Measurements from ENCODE around the gene REELD1. TPM values are rescaled to one million over a fixed set of nuclear protein-coding genes. Genes with fewer than 3 reads are reported as not detected.

REELD1 gene
- total RNA-seq, 4 donors from 2014 or later: 0.27 to 1.4 TPM; not detected in 2

DNA sequence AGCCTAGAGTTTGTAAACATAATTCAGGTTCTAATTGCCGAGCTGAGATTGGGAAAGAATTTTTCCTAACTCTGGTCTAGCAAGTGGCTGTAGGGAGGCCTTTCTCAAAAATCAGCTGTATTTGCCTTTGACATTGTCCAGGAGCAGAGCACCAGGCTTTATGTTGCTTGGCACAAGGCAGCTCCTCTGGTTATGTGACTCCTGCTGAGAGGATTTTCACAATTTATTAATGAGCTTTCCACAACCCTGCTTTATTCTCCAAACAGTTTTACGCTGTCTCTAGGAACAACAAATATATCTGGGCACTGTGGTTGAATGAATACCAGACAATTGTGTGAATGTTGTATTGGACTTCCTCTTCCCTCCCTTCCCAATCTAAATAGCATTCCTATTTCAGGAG, 23.9 kb upstream of the REELD1 start:
- peak overlapping the region in 1 of 4 donors; percentile 16 for H3K27ac ChIP-seq
- peaks cover 0 to 33% (median 6%) of the 10 kb centered on the region in 4 donors for H3K36me3 ChIP-seq
- H3K27me3 ChIP-seq: no peaks in the 10 kb centered on the region
- TF ChIP-seq, protein P1, sequence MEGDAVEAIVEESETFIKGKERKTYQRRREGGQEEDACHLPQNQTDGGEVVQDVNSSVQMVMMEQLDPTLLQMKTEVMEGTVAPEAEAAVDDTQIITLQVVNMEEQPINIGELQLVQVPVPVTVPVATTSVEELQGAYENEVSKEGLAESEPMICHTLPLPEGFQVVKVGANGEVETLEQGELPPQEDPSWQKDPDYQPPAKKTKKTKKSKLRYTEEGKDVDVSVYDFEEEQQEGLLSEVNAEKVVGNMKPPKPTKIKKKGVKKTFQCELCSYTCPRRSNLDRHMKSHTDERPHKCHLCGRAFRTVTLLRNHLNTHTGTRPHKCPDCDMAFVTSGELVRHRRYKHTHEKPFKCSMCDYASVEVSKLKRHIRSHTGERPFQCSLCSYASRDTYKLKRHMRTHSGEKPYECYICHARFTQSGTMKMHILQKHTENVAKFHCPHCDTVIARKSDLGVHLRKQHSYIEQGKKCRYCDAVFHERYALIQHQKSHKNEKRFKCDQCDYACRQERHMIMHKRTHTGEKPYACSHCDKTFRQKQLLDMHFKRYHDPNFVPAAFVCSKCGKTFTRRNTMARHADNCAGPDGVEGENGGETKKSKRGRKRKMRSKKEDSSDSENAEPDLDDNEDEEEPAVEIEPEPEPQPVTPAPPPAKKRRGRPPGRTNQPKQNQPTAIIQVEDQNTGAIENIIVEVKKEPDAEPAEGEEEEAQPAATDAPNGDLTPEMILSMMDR (IDR thresholded peaks at IDR 0.05): no peak
- TF ChIP-seq POLR2AphosphoS5 (IDR thresholded peaks at IDR 0.05) (no peak), POLR2A (IDR thresholded peaks at IDR 0.05) (no peak), EP300 (IDR thresholded peaks at IDR 0.05; ENCODE audit: low read depth) (no peak)
- intact Hi-C loops (cut with DNase I; ENCODE audit: low total_unique reads) (no loop called here), in situ Hi-C loops (cut with MboI; ENCODE audit: low pct_ligation_motif_present in 1 of 4, low pct_unique_long_range_greater_than_20kb in 1 of 4, low sequenced_read_pairs in 3 of 4) (no loop called here)
- H3K4me1 ChIP-seq: peaks cover 0 to 8% (median 1%) of the 10 kb centered on the region in 4 donors
- no peak for DNase-seq
- 0 to 69% methylated on average over 1 to 2 of the region's 2 CpGs for WGBS, 2 donors (ENCODE audit: low coverage in 1 of 2)
- H3K4me3 ChIP-seq: no peak overlapping the region
- H3K9me3 ChIP-seq: no peaks in the 10 kb centered on the region

DNA sequence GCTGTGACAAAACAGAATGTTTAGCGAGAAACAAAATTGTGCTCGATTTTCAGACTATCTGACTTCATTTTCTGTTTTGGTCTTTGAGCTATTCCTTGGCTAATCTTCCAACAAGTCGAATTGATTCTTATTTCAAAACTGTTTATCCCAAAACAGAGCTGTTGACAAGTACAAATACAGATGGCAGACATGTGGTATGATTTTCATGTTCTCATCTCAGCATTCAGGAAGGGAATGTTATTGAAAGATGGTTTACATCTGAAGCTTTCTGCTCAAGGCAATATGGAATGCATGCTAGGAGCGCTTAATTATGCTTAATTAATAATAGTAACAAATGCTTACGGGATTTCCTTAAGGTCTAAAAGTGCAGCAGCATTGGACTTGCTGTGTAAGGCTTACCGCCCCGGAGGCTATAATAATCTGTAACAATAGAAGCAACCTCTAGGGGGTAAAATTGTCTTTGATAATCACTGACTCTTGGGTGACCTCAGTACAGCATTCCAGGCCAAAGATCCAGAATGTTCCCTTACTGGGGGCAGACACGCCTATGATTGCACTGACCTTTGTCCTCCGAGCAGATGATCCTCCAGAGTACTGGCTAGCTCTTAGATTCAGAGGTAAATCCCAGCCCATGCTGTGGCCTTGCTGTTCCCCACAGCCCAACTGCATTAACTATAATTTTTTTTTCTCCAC, 22.4 kb upstream of the REELD1 start:
- Histone ChIP-seq H3K27ac (peak overlapping the region in 3 of 4 donors; percentile 5 to 50 (median 36)), H3K4me3 (no peak overlapping the region), H3K36me3 (peaks cover 0 to 32% (median 6%) of the 10 kb centered on the region in 4 donors), H3K9me3 (no peaks in the 10 kb centered on the region), H3K27me3 (no peaks in the 10 kb centered on the region), H3K4me1 (peaks cover 0 to 8% (median 1%) of the 10 kb centered on the region in 4 donors)
- WGBS, 2 donors (ENCODE audit: low coverage in 1 of 2): 73 to 75% methylated on average over 7 to 9 of the region's 9 CpGs
- in situ Hi-C loops (cut with MboI; ENCODE audit: low pct_ligation_motif_present in 1 of 4, low pct_unique_long_range_greater_than_20kb in 1 of 4, low sequenced_read_pairs in 3 of 4) (no loop called here), intact Hi-C loops (cut with DNase I; ENCODE audit: low total_unique reads) (no loop called here)
- DNase-seq: peak; percentile 46
- TF ChIP-seq, protein P1 (IDR thresholded peaks at IDR 0.05): peak in 3 of 5 experiments; percentile 24 to 32 (median 25)
- no peak for TF ChIP-seq POLR2A (IDR thresholded peaks at IDR 0.05)

DNA sequence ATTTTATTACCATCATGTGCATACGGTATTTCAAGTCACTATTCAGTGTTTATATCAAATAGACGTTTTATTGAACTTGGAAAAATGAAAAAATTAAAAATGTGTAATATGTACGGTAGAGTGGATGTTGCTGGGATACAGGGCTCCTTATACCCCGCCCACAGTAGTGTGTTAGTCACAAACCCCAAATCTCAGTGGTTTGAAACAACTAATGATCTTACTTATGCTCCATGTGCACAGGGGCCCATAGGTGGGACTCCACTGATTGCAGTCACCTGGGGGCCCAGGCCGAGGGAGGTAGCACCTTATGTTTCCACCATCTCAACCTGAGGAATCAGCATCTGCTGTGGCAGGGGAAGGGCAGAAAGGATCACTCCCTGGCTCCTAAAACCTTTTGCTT, 20.7 kb upstream of the REELD1 start:
- no peak for DNase-seq
- Histone ChIP-seq H3K4me3 (no peak overlapping the region), H3K9me3 (no peaks in the 10 kb centered on the region), H3K36me3 (peaks cover 0 to 18% (median 3%) of the 10 kb centered on the region in 4 donors), H3K27ac (no peak overlapping the region), H3K27me3 (no peaks in the 10 kb centered on the region), H3K4me1 (peaks cover 0 to 8% (median 1%) of the 10 kb centered on the region in 4 donors)
- in situ Hi-C loops (cut with MboI; ENCODE audit: low pct_ligation_motif_present in 1 of 4, low pct_unique_long_range_greater_than_20kb in 1 of 4, low sequenced_read_pairs in 3 of 4) (no loop called here), intact Hi-C loops (cut with DNase I; ENCODE audit: low total_unique reads) (no loop called here)
- TF ChIP-seq POLR2A (IDR thresholded peaks at IDR 0.05): no peak
- TF ChIP-seq POLR2AphosphoS5 (IDR thresholded peaks at IDR 0.05): no peak
- no peak for TF ChIP-seq EP300 (IDR thresholded peaks at IDR 0.05; ENCODE audit: low read depth)
- TF ChIP-seq, protein P1 (IDR thresholded peaks at IDR 0.05): no peak
- 78 to 82% methylated on average over 3 to 5 of the region's 5 CpGs for WGBS, 2 donors (ENCODE audit: low coverage in 1 of 2)

DNA sequence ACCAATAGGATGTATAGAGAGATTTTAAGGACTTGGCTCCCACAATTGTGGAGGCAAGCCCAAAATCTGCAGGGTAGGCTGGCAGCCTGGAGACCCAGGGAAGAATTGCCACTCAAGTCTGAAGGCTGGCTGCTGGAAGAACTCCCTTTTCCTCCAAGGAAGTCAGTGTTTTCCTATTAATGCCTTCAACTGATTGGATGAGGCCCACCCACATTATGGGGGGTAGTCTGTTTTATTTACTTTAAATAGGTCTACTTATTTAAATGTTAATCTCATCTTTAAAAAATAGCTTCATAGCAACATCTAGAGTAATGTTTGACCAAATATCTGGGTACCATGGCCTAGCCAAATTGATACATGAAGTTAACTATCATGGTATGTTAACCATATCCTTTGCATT, 20.1 kb upstream of the REELD1 start:
- Histone ChIP-seq H3K4me1 (peaks cover 0 to 8% (median 1%) of the 10 kb centered on the region in 4 donors), H3K36me3 (peaks cover 0 to 12% (median 3%) of the 10 kb centered on the region in 4 donors), H3K27ac (no peak overlapping the region), H3K4me3 (no peak overlapping the region), H3K9me3 (no peaks in the 10 kb centered on the region), H3K27me3 (no peaks in the 10 kb centered on the region)
- in situ Hi-C loops (cut with MboI; ENCODE audit: low pct_ligation_motif_present in 1 of 4, low pct_unique_long_range_greater_than_20kb in 1 of 4, low sequenced_read_pairs in 3 of 4): no loop called here
- TF ChIP-seq POLR2AphosphoS5 (IDR thresholded peaks at IDR 0.05) (no peak), POLR2A (IDR thresholded peaks at IDR 0.05) (no peak), EP300 (IDR thresholded peaks at IDR 0.05; ENCODE audit: low read depth) (no peak)
- TF ChIP-seq, protein P1 (IDR thresholded peaks at IDR 0.05): no peak
- no peak for DNase-seq
- intact Hi-C loops (cut with DNase I; ENCODE audit: low total_unique reads): no loop called here
